GM10266 (cell line): ENCODE measurements around the gene CYP24A1.

ENCODE experiments used
- DNase-seq: peaks from one replicate; pipeline ENCODE4 v3.0.0; 2012; ENCODE audit errors: extremely low spot score
- TF ChIP-seq, protein P1 (sequence below): IDR thresholded peaks from 2 replicates; pipeline ENCODE4 v1.5.1; 2012; ENCODE audit warnings: mild to moderate bottlenecking, low read depth; ENCODE audit not compliant: control insufficient read depth, insufficient read depth; ENCODE audit errors: missing control alignments

CYP24A1 gene

DNA sequence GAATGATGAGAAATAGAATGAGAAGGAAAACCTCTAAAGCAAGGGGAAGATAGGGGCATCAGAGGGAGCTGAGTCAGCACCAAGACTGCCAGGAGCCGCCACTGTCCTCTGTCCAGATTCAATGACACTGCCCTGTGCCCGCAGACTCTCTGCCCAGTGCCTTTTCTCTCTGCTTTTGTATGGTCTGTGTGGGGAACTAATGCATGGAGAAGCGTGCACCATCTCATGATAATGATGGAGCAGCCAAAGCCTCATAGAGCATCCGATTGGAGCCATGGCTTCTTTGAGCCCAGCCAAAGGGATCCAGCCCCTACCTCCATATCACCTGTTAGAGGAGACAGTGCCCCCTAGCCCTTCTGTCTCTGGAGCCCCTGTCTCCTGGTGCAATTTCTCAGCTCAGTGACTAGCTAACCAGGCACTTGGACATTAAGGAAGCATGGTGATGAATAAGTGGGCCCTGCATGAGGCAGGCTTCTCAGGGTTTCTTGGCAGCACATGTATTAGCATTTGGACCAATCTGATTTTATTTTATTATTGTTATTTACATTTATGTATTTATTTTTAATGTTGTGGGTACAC lies 27.6 kb upstream of the CYP24A1 start:
- TF ChIP-seq, protein P1, sequence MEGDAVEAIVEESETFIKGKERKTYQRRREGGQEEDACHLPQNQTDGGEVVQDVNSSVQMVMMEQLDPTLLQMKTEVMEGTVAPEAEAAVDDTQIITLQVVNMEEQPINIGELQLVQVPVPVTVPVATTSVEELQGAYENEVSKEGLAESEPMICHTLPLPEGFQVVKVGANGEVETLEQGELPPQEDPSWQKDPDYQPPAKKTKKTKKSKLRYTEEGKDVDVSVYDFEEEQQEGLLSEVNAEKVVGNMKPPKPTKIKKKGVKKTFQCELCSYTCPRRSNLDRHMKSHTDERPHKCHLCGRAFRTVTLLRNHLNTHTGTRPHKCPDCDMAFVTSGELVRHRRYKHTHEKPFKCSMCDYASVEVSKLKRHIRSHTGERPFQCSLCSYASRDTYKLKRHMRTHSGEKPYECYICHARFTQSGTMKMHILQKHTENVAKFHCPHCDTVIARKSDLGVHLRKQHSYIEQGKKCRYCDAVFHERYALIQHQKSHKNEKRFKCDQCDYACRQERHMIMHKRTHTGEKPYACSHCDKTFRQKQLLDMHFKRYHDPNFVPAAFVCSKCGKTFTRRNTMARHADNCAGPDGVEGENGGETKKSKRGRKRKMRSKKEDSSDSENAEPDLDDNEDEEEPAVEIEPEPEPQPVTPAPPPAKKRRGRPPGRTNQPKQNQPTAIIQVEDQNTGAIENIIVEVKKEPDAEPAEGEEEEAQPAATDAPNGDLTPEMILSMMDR = no peak
- no peak for DNase-seq

DNA sequence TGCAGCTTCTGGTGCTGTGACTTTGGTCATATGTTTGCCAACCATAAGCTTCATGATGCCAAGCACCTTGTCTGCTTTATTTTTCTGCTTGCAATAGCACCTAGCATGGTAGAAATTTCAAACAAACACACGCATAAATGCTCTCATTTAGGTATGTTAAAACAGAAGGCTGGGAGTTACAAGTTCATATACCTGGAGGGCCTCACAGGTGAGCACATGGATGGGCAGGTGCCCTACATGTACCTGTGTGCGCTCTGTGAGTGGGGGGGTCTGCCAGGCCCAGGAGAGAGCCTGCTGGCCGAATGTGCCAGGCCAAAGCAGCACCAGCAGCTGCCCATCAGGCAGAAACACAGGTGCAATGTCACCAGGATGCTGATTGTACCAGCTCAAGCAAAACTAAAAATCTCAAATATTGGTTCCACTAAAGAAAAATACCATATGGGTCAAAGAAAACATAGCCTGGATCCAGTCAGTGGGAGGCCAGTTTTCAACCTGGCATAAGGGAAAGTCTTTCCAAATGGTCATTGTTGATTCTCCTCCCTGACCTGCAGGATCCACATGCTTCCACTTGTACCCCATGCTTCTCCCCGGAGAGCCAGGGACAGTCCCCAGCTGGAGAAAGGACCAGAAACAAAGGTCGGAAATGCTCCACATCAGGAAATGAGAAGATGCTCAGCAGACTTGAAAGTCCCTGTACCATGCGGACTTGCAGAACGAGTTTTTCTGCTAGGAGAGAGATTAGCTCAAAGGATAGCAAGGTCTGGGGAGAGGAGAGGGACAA lies 26.9 kb upstream of the CYP24A1 start:
- no peak for DNase-seq
- TF ChIP-seq, protein P1 = no peak

DNA sequence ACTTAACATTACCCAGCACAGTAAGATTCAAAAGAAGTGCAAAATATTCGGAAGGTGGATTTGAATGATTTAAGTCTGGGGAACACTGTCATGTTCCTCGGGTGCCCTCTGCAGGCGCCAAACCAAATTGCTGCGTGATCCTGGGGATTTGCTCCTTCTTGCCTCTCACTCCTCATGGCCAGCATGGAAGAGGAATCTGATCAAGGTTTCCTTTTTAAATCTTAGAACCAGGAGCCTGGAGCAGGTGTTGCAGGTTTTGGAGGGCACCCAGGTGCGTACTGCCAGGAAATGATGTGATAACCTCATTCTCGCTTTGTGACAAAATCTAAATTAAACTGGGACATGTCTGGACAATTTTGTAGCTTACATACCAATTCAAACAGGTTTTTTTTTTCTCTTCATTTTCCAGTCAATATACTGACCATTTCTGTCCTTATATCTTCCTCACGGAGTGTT lies 26.0 kb upstream of the CYP24A1 start:
- TF ChIP-seq, protein P1 = peak; percentile 91
- peak; percentile 62 for DNase-seq

DNA sequence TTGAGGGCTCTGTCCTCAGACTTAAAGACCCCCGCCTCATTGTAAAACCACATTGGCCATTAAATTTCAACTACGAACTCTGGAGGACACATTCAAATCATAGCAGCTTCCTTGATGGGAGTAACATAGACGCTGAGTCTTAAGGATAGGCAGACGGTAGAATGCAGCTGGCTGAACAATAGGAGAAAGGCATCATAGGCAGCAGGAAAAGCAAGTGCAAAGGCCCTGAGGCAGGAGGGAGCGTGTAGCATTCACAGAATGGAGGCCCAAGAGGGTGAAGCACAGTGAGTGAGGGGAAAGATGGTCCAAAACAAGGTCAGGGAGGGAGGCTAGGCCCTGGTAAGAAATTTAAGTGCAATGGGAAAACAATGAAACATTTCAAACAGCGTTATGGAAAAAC lies 25.5 kb upstream of the CYP24A1 start:
- TF ChIP-seq, protein P1 = no peak
- DNase-seq = no peak

DNA sequence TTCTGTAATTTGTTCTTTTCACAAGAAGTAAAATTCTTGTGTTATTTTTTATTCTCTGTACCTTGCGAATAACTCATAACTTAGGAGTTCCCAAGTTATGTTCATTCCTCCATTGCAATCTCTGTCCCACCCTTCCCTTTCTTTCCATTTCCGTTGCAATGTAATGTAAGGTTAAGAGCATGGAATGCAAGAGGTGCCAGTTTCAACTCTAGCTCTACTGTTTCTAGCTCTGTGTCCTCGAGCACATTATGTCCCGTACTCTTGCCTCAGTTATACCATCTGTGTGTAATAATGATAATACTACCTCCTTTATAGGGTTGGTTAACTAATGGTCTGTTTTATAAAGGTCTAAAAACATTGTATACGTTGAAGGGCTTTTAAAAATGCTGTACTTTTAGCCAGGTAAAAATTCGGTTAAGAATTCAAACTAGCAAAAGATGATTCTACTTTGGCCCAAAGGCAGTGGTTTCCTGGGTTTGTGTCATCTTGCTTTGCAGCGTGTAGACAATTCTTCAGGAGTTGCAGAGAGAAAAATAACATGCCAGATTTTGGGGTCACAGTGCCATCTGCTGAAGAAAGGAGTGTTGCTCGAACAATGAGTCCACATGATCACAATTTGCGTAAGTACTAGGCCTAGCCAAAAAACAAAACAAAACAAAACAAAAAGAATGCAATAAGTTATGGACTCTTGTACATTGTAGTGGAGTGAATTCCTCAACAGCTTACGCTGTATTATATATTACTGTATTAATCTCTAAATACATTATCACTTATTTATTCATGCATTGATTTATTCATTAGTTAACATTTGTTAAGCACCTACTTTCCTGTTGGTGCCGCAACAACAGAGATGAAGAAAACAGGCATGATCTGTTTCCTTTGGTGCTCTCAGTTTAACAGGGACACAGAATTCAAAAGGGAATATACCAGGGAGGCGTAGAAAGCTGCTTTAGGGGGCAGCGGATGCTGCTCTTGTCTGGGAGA lies 24.1 kb upstream of the CYP24A1 start:
- no peak for DNase-seq
- TF ChIP-seq, protein P1 = peak; percentile 26

DNA sequence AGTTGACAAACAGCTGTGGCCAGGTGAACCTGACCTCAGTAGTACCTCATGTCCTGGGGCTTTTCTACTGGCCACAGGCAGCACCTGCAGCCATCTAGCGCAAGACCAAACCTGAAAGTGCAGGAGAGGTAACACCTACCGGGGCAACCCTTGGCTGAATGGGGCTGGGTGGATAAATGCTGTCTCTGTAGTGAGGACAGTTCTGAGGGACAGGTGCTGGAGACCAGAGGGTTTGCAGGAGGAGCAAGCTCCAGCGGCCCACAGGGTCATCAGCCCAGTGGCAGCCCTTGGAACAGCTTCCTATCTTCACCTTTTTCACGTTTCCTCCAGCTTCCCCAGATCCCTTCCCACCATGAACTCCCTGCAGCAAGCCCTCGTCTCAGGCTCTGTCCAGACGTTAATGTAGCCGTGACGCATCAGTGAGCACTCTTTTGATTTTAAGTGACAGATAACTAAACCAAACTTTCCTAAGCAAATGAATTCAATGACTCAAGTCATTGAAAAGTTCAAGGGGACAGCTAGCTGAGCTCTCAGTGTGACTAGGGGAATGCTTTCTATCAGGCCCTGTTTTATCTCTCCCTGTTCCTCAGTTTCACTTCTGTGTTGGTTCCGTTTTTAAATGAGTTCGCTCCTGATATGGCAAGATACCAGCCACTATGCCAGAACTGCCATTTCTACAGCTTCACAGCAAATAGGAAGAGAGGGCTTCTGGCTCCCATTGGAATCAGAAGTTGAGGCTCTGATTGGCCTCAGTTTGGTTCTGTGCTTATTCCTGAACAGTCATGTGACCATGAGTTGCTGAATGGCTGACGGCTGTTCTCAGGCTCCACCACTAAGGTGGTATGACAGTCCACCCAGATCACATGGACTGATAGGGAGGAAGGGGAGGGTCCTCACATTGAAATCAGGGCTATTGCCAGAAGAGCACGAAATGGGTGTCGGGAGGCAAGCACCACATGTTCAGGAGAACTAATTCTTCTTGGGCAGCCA lies 22.0 kb upstream of the CYP24A1 start:
- TF ChIP-seq, protein P1 = no peak
- DNase-seq = no peak
